GM19455 (cell line): ENCODE data around the gene SAPCD2.

ENCODE experiments used
- ATAC-seq: cut with Tn5 transposase; IDR thresholded peaks from one replicate; pipeline ENCODE4 v1.9.1; 2021; ENCODE audit not compliant: unreplicated experiment

SAPCD2 gene

DNA sequence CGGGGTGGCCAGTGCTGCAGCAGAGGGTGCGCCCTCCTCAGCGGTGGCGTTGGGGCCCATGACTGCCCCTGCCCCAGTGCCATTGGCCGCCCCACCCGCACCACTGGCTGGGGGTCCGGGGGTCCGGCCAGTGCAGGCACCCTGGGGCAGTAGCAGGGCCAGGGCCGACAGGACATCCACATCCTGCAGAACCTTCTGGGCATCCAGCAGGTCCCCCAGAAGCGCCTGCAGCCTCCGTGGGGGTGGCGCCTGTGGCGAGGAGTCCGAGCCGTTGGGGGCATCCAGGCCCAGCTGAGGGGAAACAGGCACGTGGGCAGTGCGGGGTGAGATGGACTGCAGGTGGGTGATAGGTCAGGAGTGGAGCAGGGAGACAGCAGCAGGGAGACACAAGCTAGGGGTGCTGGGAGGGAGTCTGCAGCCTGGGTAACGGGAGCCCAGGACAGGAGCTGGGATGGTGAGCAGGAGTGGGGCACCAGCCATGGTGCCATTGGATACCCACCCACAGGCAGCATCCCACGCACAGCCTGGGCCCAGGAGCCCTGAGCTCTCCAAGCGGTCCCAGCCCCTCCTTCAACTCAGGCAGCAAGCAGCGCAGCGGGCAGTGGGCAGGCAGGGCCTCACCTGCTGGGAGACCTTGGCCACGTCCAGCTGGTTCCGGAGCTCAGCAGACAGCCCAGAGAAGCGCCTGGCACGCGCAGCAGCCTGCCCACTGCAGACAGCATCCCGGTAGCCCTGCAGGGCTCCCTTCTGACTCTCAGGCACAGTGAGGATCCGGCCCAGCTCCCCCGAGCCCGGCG is 49.4 kb downstream of the SAPCD2 start:
- no peak for ATAC-seq

DNA sequence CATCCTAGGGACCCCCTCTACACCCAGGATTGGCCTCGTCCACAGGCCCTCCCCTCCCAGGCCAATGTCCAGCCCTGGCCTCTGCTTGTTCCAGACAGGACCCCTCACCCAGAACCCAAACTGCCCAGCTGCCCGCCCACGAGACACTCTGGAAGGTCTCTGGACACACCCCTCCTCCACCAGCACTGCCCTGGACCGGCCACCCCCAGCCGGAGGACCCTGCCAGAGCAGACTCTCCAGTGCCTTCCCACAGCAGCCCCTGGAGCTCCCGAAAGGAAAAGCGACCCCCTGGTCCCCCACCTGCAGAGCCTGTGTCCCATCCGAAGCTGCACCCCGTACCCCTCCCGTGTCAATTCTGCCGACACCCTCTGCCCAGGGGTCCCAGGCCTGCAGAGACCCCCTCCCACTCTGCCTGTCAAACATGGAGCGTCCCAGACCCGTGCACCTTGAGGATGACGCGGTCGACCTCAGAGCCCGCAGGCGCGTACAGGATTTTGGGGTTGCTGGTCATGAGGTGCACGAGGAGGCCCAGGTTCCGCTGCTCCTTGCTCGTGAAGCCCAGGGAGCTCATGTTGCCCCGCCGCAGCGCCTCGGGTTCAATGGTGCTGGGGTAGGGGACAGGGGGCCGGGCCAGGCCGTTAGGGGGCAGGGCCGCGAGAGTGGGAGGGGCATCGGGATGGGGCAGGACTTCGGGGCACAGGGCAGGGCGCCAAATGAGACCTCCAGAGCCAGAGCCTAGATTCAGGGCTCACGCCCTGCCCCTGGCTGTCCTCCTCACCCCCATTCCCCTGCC is 50.3 kb downstream of the SAPCD2 start:
- no peak for ATAC-seq

- ATAC-seq, result no peak
Observed at GRCh38 chr9:137018761-137019559, 51.4 kb downstream of the SAPCD2 start.

DNA sequence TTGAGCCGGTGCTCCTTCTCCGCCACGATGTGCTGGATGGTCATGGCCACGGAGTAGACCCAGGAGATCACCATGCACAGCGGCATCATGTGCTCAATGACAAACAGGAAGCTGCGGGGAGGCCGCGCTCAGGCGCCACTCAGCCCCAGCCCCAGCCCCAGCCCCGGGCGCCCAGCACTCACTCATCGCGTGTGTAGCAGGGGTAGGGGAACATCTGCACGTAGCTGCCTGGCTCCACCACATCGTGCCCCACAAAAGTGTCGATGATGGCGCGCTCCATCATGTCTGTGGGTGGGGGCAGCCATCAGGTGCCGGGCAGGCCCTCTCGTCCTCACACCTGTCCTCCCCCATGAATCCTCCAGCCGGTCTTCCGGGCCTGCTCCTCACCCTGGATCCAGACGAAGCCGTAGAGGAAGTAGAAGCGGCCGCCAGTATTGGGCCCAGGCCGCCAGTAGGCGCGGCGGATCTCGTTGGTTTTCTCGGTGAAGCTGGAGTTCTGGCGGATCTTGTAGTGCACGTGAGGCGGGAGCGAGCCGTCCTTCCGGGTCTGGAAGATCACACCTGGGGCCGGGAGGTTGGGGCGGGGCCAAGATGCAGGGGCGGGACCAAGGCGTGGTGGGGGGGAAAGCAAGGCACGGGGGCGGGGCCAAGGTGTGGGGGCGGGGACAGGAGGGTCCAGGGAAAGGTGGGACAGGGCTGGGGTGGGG is 52.4 kb downstream of the SAPCD2 start:
- ATAC-seq, result no peak

DNA sequence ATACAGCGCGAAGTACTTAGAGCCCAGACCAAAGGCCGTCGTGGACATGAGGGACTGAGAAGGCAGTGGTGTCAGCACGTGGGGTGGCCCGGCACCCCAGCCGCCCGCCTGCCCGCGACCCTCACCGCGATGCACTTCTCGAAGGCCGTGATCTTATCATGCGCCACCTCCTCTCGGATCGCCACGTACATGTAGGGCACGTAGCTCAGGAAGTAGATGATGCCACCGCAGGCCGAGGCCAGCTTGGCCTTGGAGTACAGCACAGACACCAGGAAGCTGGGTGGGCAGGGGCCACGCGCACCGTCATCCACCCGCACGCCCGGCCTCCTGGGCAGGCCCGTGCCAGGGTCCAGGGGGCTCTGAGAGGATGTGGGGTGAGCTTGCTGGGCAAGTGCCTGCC is 53.3 kb downstream of the SAPCD2 start:
- no peak for ATAC-seq

DNA sequence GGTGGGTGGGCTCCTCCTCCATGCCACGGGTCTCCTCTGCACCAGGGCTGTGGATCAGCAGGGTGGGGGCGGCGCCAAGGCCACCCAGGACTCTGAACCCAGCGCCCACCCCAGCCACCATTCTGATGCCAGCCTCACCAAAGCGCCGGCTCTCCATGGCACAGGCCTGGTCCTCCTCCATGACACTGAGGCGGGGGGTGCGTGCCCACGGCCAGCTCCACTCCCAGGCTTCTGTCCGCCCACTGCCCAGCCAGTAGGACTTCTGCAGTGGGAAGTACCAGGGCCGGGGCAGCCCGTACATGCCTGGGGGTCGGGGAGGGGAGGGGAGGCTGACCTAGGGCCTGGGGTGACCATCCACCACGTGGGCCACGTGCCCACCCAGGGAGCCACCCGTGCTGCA is 53.9 kb downstream of the SAPCD2 start:
- no peak for ATAC-seq

DNA sequence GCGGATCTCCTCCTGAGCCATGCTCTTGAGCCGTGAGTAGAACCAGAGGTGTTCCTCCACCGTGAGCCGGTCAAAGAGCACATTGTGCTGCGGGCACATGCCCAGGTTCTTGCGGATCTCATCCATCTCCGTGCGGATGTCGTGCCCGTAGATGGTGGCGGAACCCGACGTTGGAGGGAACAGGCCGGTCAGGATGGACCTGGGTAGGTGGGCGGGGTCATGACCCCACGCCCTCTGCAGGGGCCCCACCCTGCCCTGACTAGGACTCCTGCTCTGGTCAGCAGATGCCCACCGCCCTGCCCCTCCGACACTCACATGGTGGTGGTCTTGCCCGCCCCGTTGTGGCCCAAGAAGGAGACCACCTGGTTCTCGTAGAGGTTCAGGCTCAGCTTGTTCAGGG is 54.4 kb downstream of the SAPCD2 start:
- no peak for ATAC-seq

- no peak for ATAC-seq
Observed at GRCh38 chr9:137015540-137015930, 54.8 kb downstream of the SAPCD2 start.

DNA sequence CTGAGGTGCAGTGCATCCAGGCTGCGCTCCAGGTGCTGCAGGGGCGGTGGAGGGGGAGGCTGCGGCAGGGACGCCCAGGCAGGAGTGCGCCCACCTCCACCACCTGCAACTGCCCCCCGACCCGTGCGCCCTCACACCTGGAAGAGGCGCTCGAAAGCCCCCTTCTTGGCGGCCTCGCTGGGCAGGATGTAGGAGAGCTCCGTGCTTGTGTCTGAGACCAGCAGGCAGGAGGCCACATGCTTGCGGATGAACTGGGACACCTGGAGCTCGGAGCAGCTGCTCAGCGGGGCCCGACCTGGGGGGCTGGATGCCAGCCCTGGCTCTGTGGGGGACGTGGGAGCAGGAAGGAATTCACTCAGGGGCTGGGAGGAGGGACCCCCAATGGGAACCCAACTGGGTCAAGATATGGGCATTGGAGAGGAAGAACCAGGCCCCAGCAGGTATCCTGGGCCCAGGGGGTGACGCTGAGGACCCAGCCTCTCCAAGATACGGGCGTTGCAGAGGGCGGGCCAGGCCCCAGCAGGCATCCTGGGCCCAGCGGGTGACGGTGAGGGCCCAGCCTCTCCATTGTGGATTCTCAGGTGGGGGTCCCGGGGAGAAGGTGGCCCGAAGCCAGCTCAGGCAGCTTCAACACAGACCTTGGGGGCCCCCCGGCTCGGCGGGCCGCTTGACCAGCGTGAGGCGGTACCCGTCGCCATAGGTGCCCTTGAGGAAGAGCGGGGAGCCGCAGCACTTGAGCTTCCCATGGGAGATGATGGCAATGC is 55.4 kb downstream of the SAPCD2 start:
- ATAC-seq, result no peak

- no peak for ATAC-seq
Observed at GRCh38 chr9:137014166-137014565, 56.2 kb downstream of the SAPCD2 start.

- no peak for ATAC-seq
Observed at GRCh38 chr9:137013571-137013940, 56.8 kb downstream of the SAPCD2 start.

DNA sequence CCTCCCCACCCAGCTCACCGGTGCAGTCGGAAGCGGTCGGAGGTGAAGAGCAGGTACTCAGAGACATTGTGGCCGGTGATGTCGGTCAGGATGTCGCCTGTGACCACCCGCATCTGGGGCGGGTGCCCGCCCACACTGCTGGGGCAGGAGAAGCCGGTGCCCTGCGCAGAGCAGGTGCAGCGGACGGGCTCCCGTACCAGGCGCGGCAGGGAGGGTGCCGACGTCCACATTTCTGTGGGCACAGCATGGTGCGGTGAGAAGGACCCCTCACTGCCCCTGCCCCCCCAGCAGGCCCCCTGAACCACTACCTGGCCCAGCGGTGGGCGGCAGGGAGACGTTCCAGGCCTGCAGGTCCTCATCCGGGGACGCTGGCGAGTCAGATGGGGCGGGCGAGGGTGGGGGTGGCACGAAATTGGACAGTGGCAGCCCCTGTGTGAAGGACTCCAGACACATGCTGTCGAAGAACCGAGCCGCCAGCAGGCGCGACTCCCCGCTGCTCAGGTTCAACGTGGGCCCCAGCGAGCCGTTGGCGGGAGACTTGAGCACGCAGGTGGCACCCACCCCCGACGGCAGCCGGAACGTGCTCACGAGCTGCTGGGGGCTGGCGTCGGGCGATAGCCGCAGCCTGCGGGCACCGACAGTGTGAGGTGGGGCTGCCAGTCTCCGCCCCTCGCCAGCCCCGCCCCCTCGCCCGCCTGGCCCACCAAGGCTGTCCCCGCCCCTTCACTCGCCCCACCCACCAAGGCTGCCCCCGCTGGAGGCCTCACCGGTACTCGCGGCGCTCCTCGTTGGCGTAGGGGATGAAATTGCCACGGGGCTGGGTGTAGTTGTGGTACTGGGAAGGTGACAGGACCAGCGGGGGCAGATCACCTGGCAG is 57.4 kb downstream of the SAPCD2 start:
- no peak for ATAC-seq
